ENCODE data around the gene SDK1.

- TF ChIP-seq CTCF (IDR thresholded peaks at IDR 0.05) (no peak), POLR2A (IDR thresholded peaks at IDR 0.05) (no peak)
Observed at GRCh38 chr7:4102231-4102841, 801.3 kb downstream of the SDK1 start.

Data from uterus (tissue), 2 donors.